ENCODE measurements around the gene RHBDL2.
"Not testable (repeated sequence)": the region's sequence is repeated elsewhere in the genome, so short reads cannot be mapped to it uniquely, and the experiment has no call there.

Gene RHBDL2

GRCh38 chr1:38941527-38942019, at the start of gene RHBDL2:
Gene RHBDL2 (minus strand): TSS chr1:38941830. CDS start chr1:38919212, 22,618 bp downstream.
- peak in 52 of 56 donors; percentile 11 to 87 (median 63) for DNase-seq

GRCh38 chr1:38990738-38991637, 49.4 kb upstream of the RHBDL2 start, which contains the start of gene AKIRIN1:
Gene AKIRIN1 (plus strand): TSS chr1:38991276. CDS start chr1:38991381, 105 bp downstream.
- peak; percentile 56 to 99 (median 96) for DNase-seq

- DNase-seq = no peak
These were observed 48.7 kb upstream of the RHBDL2 start for GRCh38 chr1:38990386-38990737.

- no peak for DNase-seq
These were observed 48.3 kb upstream of the RHBDL2 start for GRCh38 chr1:38989979-38990378.

GRCh38 chr1:38979380-38979779, 37.8 kb upstream of the RHBDL2 start:
- not testable (repeated sequence) for DNase-seq

- DNase-seq = not testable (repeated sequence)
These were observed 36.6 kb upstream of the RHBDL2 start for GRCh38 chr1:38978245-38978542.

GRCh38 chr1:38977399-38978244, 36.0 kb upstream of the RHBDL2 start:
- not testable (repeated sequence) for DNase-seq

- DNase-seq = no peak
These were observed 32.2 kb upstream of the RHBDL2 start for GRCh38 chr1:38973659-38974437.

GRCh38 chr1:38973145-38973544, 31.5 kb upstream of the RHBDL2 start:
- not testable (repeated sequence) for DNase-seq

GRCh38 chr1:38964140-38964548, 22.5 kb upstream of the RHBDL2 start:
- peak in 7 of 56 donors; percentile 1 to 10 (median 6) for DNase-seq

- DNase-seq = no peak
These were observed 20.9 kb upstream of the RHBDL2 start for GRCh38 chr1:38962560-38962959.

- DNase-seq = no peak
These were observed 20.5 kb upstream of the RHBDL2 start for GRCh38 chr1:38962113-38962512.

- DNase-seq = no peak
These were observed 17.3 kb upstream of the RHBDL2 start for GRCh38 chr1:38958967-38959366.

GRCh38 chr1:38953433-38953860, 11.8 kb upstream of the RHBDL2 start:
- DNase-seq = no peak

- DNase-seq = no peak
These were observed 8.9 kb upstream of the RHBDL2 start for GRCh38 chr1:38950553-38950952.

GRCh38 chr1:38944547-38944946, 2.9 kb upstream of the RHBDL2 start:
- no peak for DNase-seq

GRCh38 chr1:38942664-38943428, 1.2 kb upstream of the RHBDL2 start:
- no peak for DNase-seq

GRCh38 chr1:38941093-38941492, 537 bp downstream of the RHBDL2 start:
- DNase-seq = no peak

GRCh38 chr1:38940339-38941047, 1.1 kb downstream of the RHBDL2 start:
- no peak for DNase-seq

Data from nucleus accumbens (tissue), 56 donors.